CD8-positive, alpha-beta memory T cell (primary cell): ENCODE measurements around the gene ASF1B. TPM values are rescaled to one million over a fixed set of nuclear protein-coding genes. Genes with fewer than 3 reads are reported as not detected.

ENCODE experiments used
- CTCF ChIA-PET: fragments of 350-600 bp; sonication (Branson Sonifier 250); formaldehyde crosslinking; loops from one replicate; lab custom pipeline; 2021; ENCODE audit warnings: antibody characterized with exemption; lab: Charles Lee
- POLR2A ChIA-PET: fragments of 350-600 bp; sonication (Branson Sonifier 250); formaldehyde crosslinking; loops from one replicate; lab custom pipeline; 2021; ENCODE audit warnings: antibody characterized with exemption; lab: Charles Lee
- DNase-seq, 5 donors: peaks; one replicate each; pipeline versions ENCODE4 v3.0.0 to v3.0.0-alpha.2; 2020 to 2022; ENCODE audit warnings: mixed read lengths in 1 of 5
- H3K27ac ChIP-seq: one replicate; pipeline ENCODE4 v1.7.0; 2013; ENCODE audit warnings: low read depth, mild to moderate bottlenecking, low read length, moderate library complexity
- H3K27me3 ChIP-seq: 2 replicates; pipeline ENCODE4 v1.7.0; 2013; ENCODE audit warnings: low read length, mild to moderate bottlenecking; ENCODE audit not compliant: insufficient read depth, poor library complexity, severe bottlenecking
- H3K36me3 ChIP-seq: 2 replicates; pipeline ENCODE4 v1.7.0; 2013; ENCODE audit warnings: mild to moderate bottlenecking, low read length, moderate library complexity; ENCODE audit not compliant: insufficient read depth
- H3K4me1 ChIP-seq: 2 replicates; pipeline ENCODE4 v1.7.0; 2013; ENCODE audit warnings: mild to moderate bottlenecking, low read length, moderate library complexity; ENCODE audit not compliant: insufficient read depth
- H3K4me3 ChIP-seq: 2 replicates; pipeline ENCODE4 v1.7.0; 2013; ENCODE audit warnings: mild to moderate bottlenecking, low read length
- H3K9me3 ChIP-seq: 2 replicates; pipeline ENCODE4 v1.7.0; 2013; ENCODE audit warnings: mild to moderate bottlenecking, low read length
- H3K27ac Mint-ChIP-seq, 8 donors: one replicate each; pipeline ENCODE4 v1.8.0; 2020 to 2021; ENCODE audit warnings: mixed read lengths in 8 of 8, mild to moderate bottlenecking in 6 of 8, inconsistent platforms in 3 of 8, moderate library complexity in 3 of 8
- H3K27me3 Mint-ChIP-seq, 2 donors: one replicate each; pipeline ENCODE4 v1.8.0; 2020 to 2021; ENCODE audit warnings: mixed read lengths in 2 of 2, mild to moderate bottlenecking in 1 of 2, moderate library complexity in 1 of 2
- H3K36me3 Mint-ChIP-seq, 3 donors: one replicate each; pipeline ENCODE4 v1.8.0; 2020 to 2021; ENCODE audit warnings: mixed read lengths in 3 of 3, inconsistent platforms in 1 of 3, mild to moderate bottlenecking in 1 of 3
- H3K4me1 Mint-ChIP-seq, 3 donors: one replicate each; pipeline ENCODE4 v1.8.0; 2020 to 2021; ENCODE audit warnings: mixed read lengths in 3 of 3, inconsistent platforms in 1 of 3, mild to moderate bottlenecking in 1 of 3
- H3K4me3 Mint-ChIP-seq, 7 donors: one replicate each; pipeline ENCODE4 v1.8.0; 2020 to 2021; ENCODE audit warnings: mixed read lengths in 7 of 7, mild to moderate bottlenecking in 6 of 7, moderate library complexity in 4 of 7, inconsistent platforms in 2 of 7
- H3K9me3 Mint-ChIP-seq, 5 donors: one replicate each; pipeline ENCODE4 v1.8.0; 2020 to 2022; ENCODE audit warnings: mixed read lengths in 5 of 5, mild to moderate bottlenecking in 3 of 5, moderate library complexity in 2 of 5, inconsistent platforms in 1 of 5
- polyA plus RNA-seq: library from polyadenylated mRNA; unstranded; fragments of 300-500 nt; fragmentation: Illumina TruSeq; gene quantifications from one replicate; pipeline ENCODE4 v1.2.3, GENCODE V29; 2021
- total RNA-seq, 2 experiments: library from RNA; stranded (reverse); gene quantifications; one replicate each; pipeline ENCODE4 v1.2.3, GENCODE V29; 2021

Gene ASF1B
- total and polyA plus RNA-seq, 3 experiments from 2014 or later, result 4.5 to 76.2 (median 75.0) TPM

GRCh38 chr19:14102756-14103155, 33.6 kb downstream of the ASF1B start:
- CTCF ChIA-PET, result interaction anchor here (1.5 kb wide), 1 partner anchor 34 kb away, joined by 4 read pairs; the partner anchor contains the start of gene ASF1B
- H3K9me3 Mint-ChIP-seq, result no peaks in the 10 kb centered on the region
- no peak overlapping the region for H3K4me3 Mint-ChIP-seq
- H3K27me3 Mint-ChIP-seq, result no peaks in the 10 kb centered on the region
- no peaks in the 10 kb centered on the region for H3K4me1 ChIP-seq
- no peak for DNase-seq
- H3K27ac ChIP-seq, result no peak overlapping the region
- no peaks in the 10 kb centered on the region for H3K9me3 ChIP-seq
- POLR2A ChIA-PET, result no interaction called here
- peaks cover 11% of the 10 kb centered on the region for H3K36me3 ChIP-seq
- no peaks in the 10 kb centered on the region for H3K4me1 Mint-ChIP-seq
- H3K27ac Mint-ChIP-seq, result no peak overlapping the region
- peaks cover 5 to 54% (median 6%) of the 10 kb centered on the region in 3 donors for H3K36me3 Mint-ChIP-seq
- H3K4me3 ChIP-seq, result no peak overlapping the region
- no peaks in the 10 kb centered on the region for H3K27me3 ChIP-seq

- peaks cover 5 to 58% (median 6%) of the 10 kb centered on the region in 3 donors for H3K36me3 Mint-ChIP-seq
- no peaks in the 10 kb centered on the region for H3K4me1 ChIP-seq
- H3K4me3 Mint-ChIP-seq, result no peak overlapping the region
- H3K9me3 ChIP-seq, result no peaks in the 10 kb centered on the region
- no peak overlapping the region for H3K27ac ChIP-seq
- DNase-seq, result no peak
- no peaks in the 10 kb centered on the region for H3K9me3 Mint-ChIP-seq
- POLR2A ChIA-PET, result no interaction called here
- H3K4me1 Mint-ChIP-seq, result no peaks in the 10 kb centered on the region
- peaks cover 11% of the 10 kb centered on the region for H3K36me3 ChIP-seq
- no peaks in the 10 kb centered on the region for H3K27me3 ChIP-seq
- H3K27me3 Mint-ChIP-seq, result no peaks in the 10 kb centered on the region
- CTCF ChIA-PET, result interaction anchor here (1.5 kb wide), 1 partner anchor 35 kb away, joined by 4 read pairs; the partner anchor contains the start of gene ASF1B
- peak overlapping the region in 1 of 8 donors; percentile 17 for H3K27ac Mint-ChIP-seq
- no peak overlapping the region for H3K4me3 ChIP-seq
These were observed 34.2 kb downstream of the ASF1B start for GRCh38 chr19:14102102-14102696.

GRCh38 chr19:14101003-14101545, 35.3 kb downstream of the ASF1B start:
- H3K27ac ChIP-seq, result no peak overlapping the region
- DNase-seq, result no peak
- Mint-ChIP-seq H3K36me3 (peaks cover 5 to 57% (median 9%) of the 10 kb centered on the region in 3 donors), H3K9me3 (no peaks in the 10 kb centered on the region), H3K27me3 (no peaks in the 10 kb centered on the region), H3K4me3 (no peak overlapping the region), H3K27ac (no peak overlapping the region), H3K4me1 (no peaks in the 10 kb centered on the region)
- H3K27me3 ChIP-seq, result no peaks in the 10 kb centered on the region
- H3K36me3 ChIP-seq, result peaks cover 11% of the 10 kb centered on the region
- H3K4me3 ChIP-seq, result no peak overlapping the region
- ChIA-PET CTCF (no interaction called here), POLR2A (no interaction called here)
- no peaks in the 10 kb centered on the region for H3K4me1 ChIP-seq
- H3K9me3 ChIP-seq, result no peaks in the 10 kb centered on the region

- DNase-seq, result no peak
These were observed 38.7 kb downstream of the ASF1B start for GRCh38 chr19:14097532-14098151.

GRCh38 chr19:14096272-14096992, 40.0 kb downstream of the ASF1B start:
- DNase-seq, result no peak
- Mint-ChIP-seq H3K36me3 (peaks cover 5 to 30% (median 6%) of the 10 kb centered on the region in 3 donors), H3K27ac (no peak overlapping the region), H3K27me3 (peaks cover 0 to 1% of the 10 kb centered on the region in 2 donors), H3K4me1 (peaks cover 6 to 13% (median 9%) of the 10 kb centered on the region in 3 donors), H3K4me3 (no peak overlapping the region), H3K9me3 (peaks cover 0 to 7% (median 0%) of the 10 kb centered on the region in 5 donors)
- ChIA-PET CTCF (interaction anchor here (0.6 to 1.5 kb wide), 4 partner anchors 11 to 437 kb away, joined by 3 to 4 read pairs (median 3); partner anchors contain the start of gene ASF1B), POLR2A (interaction anchor here (0.7 to 0.8 kb wide), 2 partner anchors 10 to 20 kb away, joined by 3 read pairs; no protein-coding TSS in a partner anchor)
- H3K4me3 ChIP-seq, result no peak overlapping the region
- H3K4me1 ChIP-seq, result peaks cover 8% of the 10 kb centered on the region
- H3K27ac ChIP-seq, result no peak overlapping the region
- peaks cover 4% of the 10 kb centered on the region for H3K36me3 ChIP-seq
- no peaks in the 10 kb centered on the region for H3K27me3 ChIP-seq
- H3K9me3 ChIP-seq, result no peaks in the 10 kb centered on the region

More at GRCh38 chr19:14097532-14098151, 38.7 kb downstream of the ASF1B start:
- peak overlapping the region in 1 of 7 donors; percentile 38 for H3K4me3 Mint-ChIP-seq
- H3K27me3 ChIP-seq, result no peaks in the 10 kb centered on the region
- ChIA-PET CTCF (interaction anchor here (1.4 kb wide), 1 partner anchor 39 kb away, joined by 5 read pairs; no protein-coding TSS in a partner anchor), POLR2A (no interaction called here)
- peaks cover 0 to 7% (median 0%) of the 10 kb centered on the region in 5 donors for H3K9me3 Mint-ChIP-seq
- H3K27me3 Mint-ChIP-seq, result no peaks in the 10 kb centered on the region
- peaks cover 5 to 36% (median 6%) of the 10 kb centered on the region in 3 donors for H3K36me3 Mint-ChIP-seq
- H3K4me1 Mint-ChIP-seq, result peaks cover 0 to 5% (median 1%) of the 10 kb centered on the region in 3 donors
- H3K36me3 ChIP-seq, result peaks cover 10% of the 10 kb centered on the region
- no peak overlapping the region for H3K27ac Mint-ChIP-seq
- H3K27ac ChIP-seq, result no peak overlapping the region
- H3K4me1 ChIP-seq, result no peaks in the 10 kb centered on the region
- no peak overlapping the region for H3K4me3 ChIP-seq
- H3K9me3 ChIP-seq, result no peaks in the 10 kb centered on the region

GRCh38 chr19:14094854-14095253, 41.5 kb downstream of the ASF1B start:
- POLR2A ChIA-PET, result interaction anchor here (1.3 kb wide), 1 partner anchor 14 kb away, joined by 4 read pairs; no protein-coding TSS in a partner anchor
- CTCF ChIA-PET, result interaction anchor here (1.5 to 2.8 kb wide), 3 partner anchors 12 to 41 kb away, joined by 3 to 12 read pairs (median 3); partner anchors contain the start of gene ASF1B
- no peak overlapping the region for H3K27ac ChIP-seq
- Mint-ChIP-seq H3K27ac (peak overlapping the region in 3 of 8 donors; percentile 2 to 93 (median 65)), H3K36me3 (peaks cover 0 to 22% (median 2%) of the 10 kb centered on the region in 3 donors), H3K4me1 (peaks cover 6 to 15% (median 10%) of the 10 kb centered on the region in 3 donors), H3K9me3 (peaks cover 0 to 7% (median 0%) of the 10 kb centered on the region in 5 donors), H3K4me3 (peak overlapping the region in 1 of 7 donors; percentile 26), H3K27me3 (peaks cover 0 to 4% of the 10 kb centered on the region in 2 donors)
- DNase-seq, result no peak
- H3K27me3 ChIP-seq, result no peaks in the 10 kb centered on the region
- H3K9me3 ChIP-seq, result no peaks in the 10 kb centered on the region
- no peaks in the 10 kb centered on the region for H3K36me3 ChIP-seq
- peaks cover 8% of the 10 kb centered on the region for H3K4me1 ChIP-seq
- no peak overlapping the region for H3K4me3 ChIP-seq

GRCh38 chr19:14093117-14093823, 43.1 kb downstream of the ASF1B start:
- no peak for DNase-seq
- H3K27ac ChIP-seq, result no peak overlapping the region
- H3K27me3 ChIP-seq, result no peaks in the 10 kb centered on the region
- H3K9me3 Mint-ChIP-seq, result peaks cover 0 to 7% (median 0%) of the 10 kb centered on the region in 5 donors
- peaks cover 14% of the 10 kb centered on the region for H3K4me1 ChIP-seq
- POLR2A ChIA-PET, result interaction anchor here (0.7 to 1.3 kb wide), 2 partner anchors 12 to 1456 kb away, joined by 3 to 4 read pairs; no protein-coding TSS in a partner anchor
- peak overlapping the region; percentile 42 to 70 (median 63) for H3K4me3 Mint-ChIP-seq
- H3K4me3 ChIP-seq, result no peak overlapping the region
- CTCF ChIA-PET, result interaction anchor here (1.5 to 2.8 kb wide), 3 partner anchors 23 to 43 kb away, joined by 3 to 12 read pairs (median 3); partner anchors contain the start of gene ASF1B
- peak overlapping the region in 5 of 8 donors; percentile 0 to 88 (median 63) for H3K27ac Mint-ChIP-seq
- H3K9me3 ChIP-seq, result no peaks in the 10 kb centered on the region
- H3K4me1 Mint-ChIP-seq, result peaks cover 10 to 23% (median 13%) of the 10 kb centered on the region in 3 donors
- no peaks in the 10 kb centered on the region for H3K36me3 ChIP-seq
- peaks cover 0 to 4% of the 10 kb centered on the region in 2 donors for H3K27me3 Mint-ChIP-seq
- peaks cover 0 to 31% (median 7%) of the 10 kb centered on the region in 3 donors for H3K36me3 Mint-ChIP-seq
